PC-9 (cell line): Measurements from ENCODE around the gene MTX1. TPM values are rescaled to one million over a fixed set of nuclear protein-coding genes. Genes with fewer than 3 reads are reported as not detected.
"Not testable (repeated sequence)": the region's sequence is repeated elsewhere in the genome, so short reads cannot be mapped to it uniquely, and the experiment has no call there.

Source experiments
- BruUV-seq: library from RNA; stranded (reverse); fragments of 400-500 nt; replicated peaks from 2 replicates; lab custom pipeline; 2021; lab: Mats Ljungman, UMichigan
- CTCF ChIA-PET: fragments of 300-600 bp; sonication (Branson Sonifier 250); formaldehyde crosslinking; loops from one replicate; lab custom pipeline; 2022; ENCODE audit warnings: antibody characterized with exemption; lab: Charles Lee
- POLR2A ChIA-PET: fragments of 300-600 bp; sonication (Branson Sonifier 250); formaldehyde crosslinking; loops from one replicate; lab custom pipeline; 2022; ENCODE audit warnings: antibody characterized with exemption; ENCODE audit not compliant: unreplicated experiment; lab: Charles Lee
- DNase-seq, 2 experiments: peaks; one replicate each; pipeline versions ENCODE4 v3.0.0 to v3.0.0-alpha.2; 2015 to 2022; ENCODE audit warnings: mixed read lengths in 1 of 2
- H2AFZ ChIP-seq: fragments of 200-600 bp; sonication (generic); 2 replicates; pipeline ENCODE4 v1.8.1; 2017; ENCODE audit warnings: antibody characterized with exemption
- H3F3A ChIP-seq: fragments of 200-600 bp; sonication (generic); 2 replicates; pipeline ENCODE4 v1.8.1; 2017; ENCODE audit warnings: antibody characterized with exemption, mild to moderate bottlenecking, low read depth; ENCODE audit not compliant: insufficient read depth
- H3K27ac ChIP-seq: fragments of 200-600 bp; sonication (generic); 2 replicates; pipeline ENCODE4 v1.6.1; 2016; ENCODE audit warnings: mixed run types
- H3K27me3 ChIP-seq: fragments of 200-600 bp; sonication (generic); 2 replicates; pipeline ENCODE4 v1.6.1; 2016; ENCODE audit warnings: low read depth, mixed run types; ENCODE audit not compliant: insufficient read depth
- H3K36me3 ChIP-seq: fragments of 200-600 bp; sonication (generic); 2 replicates; pipeline ENCODE4 v1.6.1; 2016; ENCODE audit warnings: low read depth, mixed run types
- H3K4me1 ChIP-seq: fragments of 200-600 bp; sonication (generic); replicated peaks from 2 replicates; pipeline ENCODE4 v1.6.1; 2016; ENCODE audit warnings: mixed run types; ENCODE audit not compliant: insufficient read depth
- H3K4me2 ChIP-seq: fragments of 200-600 bp; sonication (generic); 2 replicates; pipeline ENCODE4 v1.6.1; 2017; ENCODE audit warnings: mixed run types
- H3K4me3 ChIP-seq: fragments of 200-600 bp; sonication (generic); 2 replicates; pipeline ENCODE4 v1.6.1; 2016; ENCODE audit warnings: mixed run types
- H3K79me2 ChIP-seq: fragments of 200-600 bp; sonication (generic); 2 replicates; pipeline ENCODE4 v1.6.1; 2017; ENCODE audit warnings: low read depth, mixed run types
- H3K9me2 ChIP-seq: fragments of 200-600 bp; sonication (generic); 2 replicates; pipeline ENCODE4 v1.8.1; 2017; ENCODE audit warnings: mild to moderate bottlenecking; ENCODE audit not compliant: insufficient read depth
- H3K9me3 ChIP-seq: fragments of 200-600 bp; sonication (generic); 2 replicates; pipeline ENCODE4 v1.8.1; 2016; ENCODE audit warnings: low read depth; ENCODE audit not compliant: insufficient read depth
- H4K20me1 ChIP-seq: fragments of 200-600 bp; sonication (generic); 2 replicates; pipeline ENCODE4 v1.8.1; 2017; ENCODE audit not compliant: insufficient read depth
- CTCF ChIP-seq: fragments of 200-600 bp; sonication (generic); conservative IDR thresholded peaks from 2 replicates; pipeline ENCODE4 v1.6.1; 2017; ENCODE audit warnings: mixed run types, antibody characterized with exemption, mild to moderate bottlenecking, moderate library complexity
- EZH2 ChIP-seq: fragments of 200-600 bp; sonication (generic); IDR thresholded peaks from 2 replicates; pipeline ENCODE4 v1.8.0; 2017; ENCODE audit warnings: antibody characterized with exemption, low read depth
- intact Hi-C: fragments of 100-400 bp; cut with micrococcal nuclease; formaldehyde crosslinking; loops from one replicate; pipeline ENCODE4 v1.10.0; 2022; ENCODE audit not compliant: unreplicated experiment
- total RNA-seq: library from RNA; stranded (reverse); gene quantifications from 2 replicates; pipeline ENCODE4 v1.2.3, GENCODE V29; 2021

Gene MTX1
- total RNA-seq, 1 experiment from 2014 or later: 56.1 TPM

GRCh38 chr1:155167166-155168104 is 41.1 kb upstream of the MTX1 start:
- no peak for TF ChIP-seq EZH2
- TF ChIP-seq CTCF: peak; percentile 98
- no TSS peak for BruUV-seq
- Histone ChIP-seq H3K9me3 (no peaks in the 10 kb centered on the region), H3F3A (peaks cover 14% of the 10 kb centered on the region; the same call in 1 of the 2 replicates), H3K27me3 (no peaks in the 10 kb centered on the region), H3K4me1 (peaks cover 12% of the 10 kb centered on the region), H3K36me3 (no peaks in the 10 kb centered on the region; the same call in 1 of the 2 replicates), H3K27ac (no peak overlapping the region), H3K4me3 (peak overlapping the region; percentile 33; the same call in 1 of the 2 replicates), H3K79me2 (peaks cover 12% of the 10 kb centered on the region), H4K20me1 (0 out of 2 replicates have a peak, but pooled peaks cover 5% of the 10 kb centered on the region), H3K9me2 (no peaks in the 10 kb centered on the region), H2AFZ (no peak overlapping the region; the same call in 1 of the 2 replicates), H3K4me2 (peak overlapping the region; percentile 69)
- CTCF ChIA-PET: interaction anchor here (0.5 to 1.5 kb wide), 13 partner anchors 39 to 219 kb away, joined by 3 to 20 read pairs (median 5); partner anchors contain the start of genes EFNA1 and THBS3
- intact Hi-C loops: loop anchor here (1.0 kb wide), 3 partner anchors 55 to 81 kb away; no protein-coding TSS in a partner anchor
- POLR2A ChIA-PET: interaction anchor here (0.5 to 0.7 kb wide), 3 partner anchors 231 to 608 kb away, joined by 3 read pairs; no protein-coding TSS in a partner anchor
- DNase-seq: peak; percentile 66 to 83

GRCh38 chr1:155168105-155168445 is 40.4 kb upstream of the MTX1 start:
- peaks cover 17% of the 10 kb centered on the region for H3K79me2 ChIP-seq
- BruUV-seq, DNase-seq, H3K4me3 ChIP-seq, H3K9me3 ChIP-seq, H3K27me3 ChIP-seq, H2AFZ ChIP-seq, intact Hi-C loops, H3K27ac ChIP-seq, H3K9me2 ChIP-seq, H4K20me1 ChIP-seq, H3K36me3 ChIP-seq: not testable (repeated sequence)
- peaks cover 14% of the 10 kb centered on the region; the same call in 1 of the 2 replicates for H3F3A ChIP-seq
- H3K4me1 ChIP-seq: peaks cover 12% of the 10 kb centered on the region
- H3K4me2 ChIP-seq: peak overlapping the region; percentile 69; the same call in 1 of the 2 replicates
- CTCF ChIA-PET: interaction anchor here (0.7 to 1.5 kb wide), 7 partner anchors 56 to 92 kb away, joined by 3 to 20 read pairs (median 7); no protein-coding TSS in a partner anchor
- POLR2A ChIA-PET: interaction anchor here (0.5 to 0.7 kb wide), 2 partner anchors 232 to 608 kb away, joined by 3 read pairs; no protein-coding TSS in a partner anchor

GRCh38 chr1:155168456-155169210 is 39.9 kb upstream of the MTX1 start:
- Histone ChIP-seq H3K79me2 (peaks cover 17% of the 10 kb centered on the region), H3K4me1 (peaks cover 15% of the 10 kb centered on the region), H3K36me3 (no peaks in the 10 kb centered on the region; the same call in 1 of the 2 replicates), H3K9me2 (no peaks in the 10 kb centered on the region), H3K4me3 (no peak overlapping the region), H3K27ac (no peak overlapping the region), H3K27me3 (no peaks in the 10 kb centered on the region), H4K20me1 (0 out of 2 replicates have a peak, but pooled peaks cover 5% of the 10 kb centered on the region), H3K9me3 (no peaks in the 10 kb centered on the region), H2AFZ (no peak overlapping the region), H3F3A (peaks cover 14% of the 10 kb centered on the region; the same call in 1 of the 2 replicates), H3K4me2 (no peak overlapping the region)
- TF ChIP-seq EZH2 (no peak), CTCF (no peak)
- ChIA-PET CTCF (interaction anchor here (0.7 to 1.5 kb wide), 7 partner anchors 56 to 83 kb away, joined by 3 to 20 read pairs (median 7); no protein-coding TSS in a partner anchor), POLR2A (interaction anchor here (0.5 kb wide), 1 partner anchor 232 kb away, joined by 3 read pairs; no protein-coding TSS in a partner anchor)
- no peak for DNase-seq
- BruUV-seq: no TSS peak
- intact Hi-C loops: no loop called here
